Gastroesophageal sphincter (tissue), 4 donors: ENCODE measurements around the gene PACRG. TPM values are rescaled to one million over a fixed set of nuclear protein-coding genes. Genes with fewer than 3 reads are reported as not detected.

Experiments
- ATAC-seq: fragments of 150-250 bp; one replicate; pipeline ENCODE4 v1.9.1; 2016; ENCODE audit warnings: mild to moderate bottlenecking, moderate library complexity
- H3K27ac ChIP-seq, 4 donors: fragments of 200-600 bp; sonication (generic) in 3 of 4; 1 replicate in 3 of 4; 2 replicates in 1 of 4; pipeline ENCODE4 v1.5.1; 2016 to 2019
- H3K27me3 ChIP-seq: fragments of 200-600 bp; sonication (generic); one replicate; pipeline ENCODE4 v1.5.1; 2019
- H3K36me3 ChIP-seq, 2 donors: fragments of 200-600 bp; sonication (generic); one replicate each; pipeline ENCODE4 v1.5.1; 2019; ENCODE audit warnings: control low read depth in 1 of 2
- H3K4me1 ChIP-seq, 3 donors: fragments of 200-600 bp; sonication (generic); 1 replicate in 2 of 3; 2 replicates in 1 of 3; pipeline ENCODE4 v1.5.1; 2016 to 2019; ENCODE audit warnings: control low read depth in 2 of 3
- H3K4me3 ChIP-seq, 2 donors: fragments of 200-600 bp; sonication (generic); one replicate each; pipeline ENCODE4 v1.5.1; 2019; ENCODE audit warnings: mild to moderate bottlenecking in 1 of 2, moderate library complexity in 1 of 2
- H3K9me3 ChIP-seq, 3 donors: fragments of 200-600 bp; sonication (generic); one replicate each; pipeline ENCODE4 v1.5.1; 2017 to 2019; ENCODE audit warnings: control low read depth in 2 of 3
- CTCF ChIP-seq, 4 experiments: fragments of 200-600 bp in 2 of 4; fragments of 450-650 bp in 2 of 4; sonication (generic) in 1 of 4; IDR thresholded peaks; one replicate each; pipeline ENCODE4 v1.5.1; 2017 to 2019; ENCODE audit warnings: antibody characterized with exemption in 4 of 4, mild to moderate bottlenecking in 2 of 4, moderate library complexity in 2 of 4
- EP300 ChIP-seq: sonication (generic); formaldehyde crosslinking; IDR thresholded peaks from one replicate; pipeline ENCODE4 v1.6.1; 2017; ENCODE audit warnings: antibody characterized with exemption, mild to moderate bottlenecking
- POLR2A ChIP-seq, 2 donors: fragments of 450-650 bp; IDR thresholded peaks; one replicate each; pipeline ENCODE4 v1.6.1; 2017; ENCODE audit warnings: antibody characterized with exemption in 2 of 2, mild to moderate bottlenecking in 2 of 2, moderate library complexity in 1 of 2
- POLR2AphosphoS5 ChIP-seq: sonication (generic); formaldehyde crosslinking; IDR thresholded peaks from one replicate; pipeline ENCODE4 v1.6.1; 2017; ENCODE audit warnings: antibody characterized with exemption
- WGBS, 2 donors: methylation state at CpG; one replicate each; pipeline ENCODE4 v1.1.5; 2018; ENCODE audit warnings: low coverage in 1 of 2; 5-methylcytosine and 5-hydroxymethylcytosine counted together
- total RNA-seq, 4 donors: library from RNA; depleted of rRNA; stranded (reverse); fragments of >200 nt; gene quantifications; one replicate each; pipeline ENCODE4 v1.1.0, GENCODE V29; 2016

The PACRG gene
- total RNA-seq, 4 donors from 2014 or later: 1.0 to 7.0 TPM; not detected in 2

GRCh38 chr6:162921062-162921461 lies 193.3 kb downstream of the PACRG start:
- WGBS, 2 donors: 35 to 36% methylated on average over 4 to 6 of the region's 6 CpGs
- no peak overlapping the region for H3K27ac ChIP-seq
- H3K9me3 ChIP-seq: peaks cover 0 to 18% (median 0%) of the 10 kb centered on the region in 3 donors
- no peak for TF ChIP-seq CTCF (IDR thresholded peaks at IDR 0.05)
- no peak for TF ChIP-seq EP300
- no peak for TF ChIP-seq POLR2AphosphoS5
- no peak for TF ChIP-seq POLR2A (IDR thresholded peaks at IDR 0.05)
- no peaks in the 10 kb centered on the region for H3K4me1 ChIP-seq
- H3K27me3 ChIP-seq: no peaks in the 10 kb centered on the region
- no peaks in the 10 kb centered on the region for H3K36me3 ChIP-seq
- ATAC-seq: no peak
- H3K4me3 ChIP-seq: no peak overlapping the region

GRCh38 chr6:162921510-162922040 lies 193.8 kb downstream of the PACRG start:
- ATAC-seq: no peak
- no peak for TF ChIP-seq POLR2A (IDR thresholded peaks at IDR 0.05)
- no peak for TF ChIP-seq EP300
- no peak for TF ChIP-seq CTCF (IDR thresholded peaks at IDR 0.05)
- no peak for TF ChIP-seq POLR2AphosphoS5
- no peak overlapping the region for H3K4me3 ChIP-seq
- no peaks in the 10 kb centered on the region for H3K4me1 ChIP-seq
- no peak overlapping the region for H3K27ac ChIP-seq
- peaks cover 0 to 22% (median 0%) of the 10 kb centered on the region in 3 donors for H3K9me3 ChIP-seq
- 31 to 37% methylated on average over 7 of the region's 7 CpGs for WGBS, 2 donors
- H3K36me3 ChIP-seq: no peaks in the 10 kb centered on the region
- H3K27me3 ChIP-seq: no peaks in the 10 kb centered on the region

GRCh38 chr6:162922563-162923166 lies 194.9 kb downstream of the PACRG start:
- H3K4me1 ChIP-seq: no peaks in the 10 kb centered on the region
- H3K36me3 ChIP-seq: no peaks in the 10 kb centered on the region
- peaks cover 0 to 30% (median 0%) of the 10 kb centered on the region in 3 donors for H3K9me3 ChIP-seq
- ATAC-seq: no peak
- H3K4me3 ChIP-seq: no peak overlapping the region
- H3K27ac ChIP-seq: no peak overlapping the region
- H3K27me3 ChIP-seq: no peaks in the 10 kb centered on the region
- WGBS, 2 donors: 38 to 60% methylated on average over 1 of the region's 1 CpG
- no peak for TF ChIP-seq POLR2AphosphoS5
- no peak for TF ChIP-seq POLR2A (IDR thresholded peaks at IDR 0.05)
- TF ChIP-seq CTCF (IDR thresholded peaks at IDR 0.05): no peak
- no peak for TF ChIP-seq EP300

- ATAC-seq: no peak
- no peaks in the 10 kb centered on the region for H3K4me1 ChIP-seq
- H3K27me3 ChIP-seq: no peaks in the 10 kb centered on the region
- WGBS, 2 donors: 75 to 78% methylated on average over 1 of the region's 1 CpG
- H3K9me3 ChIP-seq: peaks cover 0 to 35% (median 0%) of the 10 kb centered on the region in 3 donors
- no peak overlapping the region for H3K27ac ChIP-seq
- no peak overlapping the region for H3K4me3 ChIP-seq
- H3K36me3 ChIP-seq: no peaks in the 10 kb centered on the region
- TF ChIP-seq EP300 (no peak), POLR2AphosphoS5 (no peak), CTCF (IDR thresholded peaks at IDR 0.05) (no peak), POLR2A (IDR thresholded peaks at IDR 0.05) (no peak)
These were observed 207.1 kb downstream of the PACRG start for GRCh38 chr6:162934844-162935243.

GRCh38 chr6:162940426-162940825 lies 212.7 kb downstream of the PACRG start:
- H3K9me3 ChIP-seq: peaks cover 0 to 9% (median 0%) of the 10 kb centered on the region in 3 donors
- no peak overlapping the region for H3K4me3 ChIP-seq
- H3K27ac ChIP-seq: no peak overlapping the region
- H3K27me3 ChIP-seq: no peaks in the 10 kb centered on the region
- WGBS, 2 donors: 45 to 49% methylated on average over 5 of the region's 5 CpGs
- no peak for ATAC-seq
- TF ChIP-seq POLR2A (IDR thresholded peaks at IDR 0.05) (no peak), EP300 (no peak), CTCF (IDR thresholded peaks at IDR 0.05) (no peak), POLR2AphosphoS5 (no peak)
- H3K36me3 ChIP-seq: no peaks in the 10 kb centered on the region
- no peaks in the 10 kb centered on the region for H3K4me1 ChIP-seq
